GM12872 (cell line): ENCODE results near the gene TMEM139.

Experiments used
- CTCF ChIP-seq: IDR thresholded peaks from 3 replicates; pipeline ENCODE4 v1.5.1; 2011; ENCODE audit warnings: low read depth, mild to moderate bottlenecking, low read length, moderate library complexity; ENCODE audit not compliant: insufficient read depth

TMEM139 gene

DNA sequence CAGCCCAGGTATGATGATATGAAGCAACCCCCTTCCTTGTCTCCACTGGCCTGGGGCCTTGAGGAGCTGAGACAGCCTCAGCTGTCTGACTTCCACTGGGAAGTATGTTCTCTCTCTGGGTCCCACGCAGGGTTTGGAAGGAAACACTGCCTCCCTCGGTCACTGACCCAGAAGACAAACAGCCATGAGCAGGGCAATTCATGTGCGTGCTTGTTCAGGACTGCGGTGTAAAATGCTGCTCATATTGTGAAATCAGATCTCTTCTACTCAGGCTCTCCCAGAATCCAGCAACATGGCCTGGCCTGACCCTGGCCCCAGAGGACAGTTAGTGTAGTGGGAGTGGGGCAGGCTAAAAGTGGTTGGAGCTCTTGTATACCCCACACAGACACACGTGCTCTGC lies 33.9 kb downstream of the TMEM139 start:
- TF ChIP-seq CTCF: no peak

- no peak for TF ChIP-seq CTCF
Measured at GRCh38 chr7:143320620-143321019, 35.9 kb downstream of the TMEM139 start.

DNA sequence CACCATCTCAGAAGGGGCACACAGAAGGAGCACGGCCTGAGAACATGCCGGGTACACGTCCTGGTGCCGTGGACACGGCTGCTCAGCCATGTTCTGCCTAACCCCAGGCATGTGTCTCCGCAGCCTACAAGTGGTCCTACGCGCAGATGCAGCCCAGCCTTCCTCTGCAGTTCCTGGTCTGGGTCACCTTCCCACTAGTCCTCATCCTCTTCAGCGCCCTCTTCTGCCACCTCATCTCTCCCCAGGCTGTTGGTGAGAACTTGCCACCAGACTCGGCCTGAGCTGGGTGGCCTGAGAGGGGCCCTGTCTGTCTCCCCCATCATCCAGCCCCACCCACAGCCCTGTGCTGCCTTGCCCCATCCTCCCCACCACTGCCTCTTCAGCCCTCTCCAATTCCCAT lies 36.5 kb downstream of the TMEM139 start:
- no peak for TF ChIP-seq CTCF

GRCh38 chr7:143321734-143322133 lies 37.0 kb downstream of the TMEM139 start:
- 0 out of 3 replicates have a peak, but pooled peaks have one; percentile 14 for TF ChIP-seq CTCF

DNA sequence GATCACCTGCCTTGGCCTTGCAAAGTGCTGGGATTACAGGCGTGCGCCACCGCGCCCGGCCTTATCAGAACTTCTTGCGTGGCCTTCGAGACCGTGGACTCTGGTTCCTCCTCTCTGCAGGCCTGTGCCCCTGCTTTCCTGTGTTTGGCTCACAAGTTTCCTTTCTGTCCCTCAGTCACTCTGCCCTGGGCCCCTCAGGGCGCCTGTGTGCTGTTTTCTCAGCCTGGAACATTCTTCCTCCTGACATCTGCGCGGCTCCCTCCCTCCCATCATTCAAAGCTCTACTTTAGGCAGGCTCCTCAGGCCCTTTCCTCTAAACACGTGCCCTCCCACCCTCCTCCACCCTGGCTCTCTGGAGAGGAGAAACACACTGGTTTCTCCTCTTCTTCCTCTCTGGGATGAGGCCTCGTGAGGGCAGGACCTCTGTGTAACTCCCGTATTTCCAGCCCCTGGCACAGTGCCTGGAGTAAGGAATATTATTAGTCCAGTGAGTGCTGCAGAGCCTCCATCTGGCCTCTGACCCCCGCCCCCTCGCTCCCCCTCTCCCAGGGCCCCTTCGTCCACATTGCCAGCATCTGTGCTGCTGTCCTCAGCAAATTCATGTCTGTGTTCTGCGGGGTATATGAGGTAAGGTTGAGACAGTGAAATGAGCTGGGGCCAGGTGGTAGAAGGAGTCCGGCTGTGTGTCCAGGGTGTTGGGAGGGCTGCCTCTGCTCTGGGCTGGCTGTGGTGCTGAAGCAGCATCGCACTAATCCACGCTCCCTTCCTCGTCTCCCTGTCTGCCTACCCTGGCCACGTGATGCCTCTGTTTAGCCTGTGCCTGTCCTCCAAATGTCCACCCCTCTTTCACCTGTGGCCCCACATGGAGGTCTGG lies 38.2 kb downstream of the TMEM139 start:
- no peak for TF ChIP-seq CTCF

GRCh38 chr7:143323653-143324052 lies 38.9 kb downstream of the TMEM139 start:
- no peak for TF ChIP-seq CTCF

- no peak for TF ChIP-seq CTCF
Measured at GRCh38 chr7:143325240-143325639, 40.5 kb downstream of the TMEM139 start.
